HFFc6 (cell line): Measurements from ENCODE around the gene NTSR1. TPM values are rescaled to one million over a fixed set of nuclear protein-coding genes. Genes with fewer than 3 reads are reported as not detected.

ENCODE experiments used
- DNase-seq: peaks from one replicate; pipeline ENCODE4 v3.0.0-alpha.2; 2018
- H3K27ac Mint-ChIP-seq: 2 replicates; pipeline ENCODE4 v1.8.0; 2020; ENCODE audit warnings: mild to moderate bottlenecking, mixed read lengths
- H3K27me3 Mint-ChIP-seq: 2 replicates; pipeline ENCODE4 v1.8.0; 2021; ENCODE audit warnings: mild to moderate bottlenecking, moderate library complexity, mixed read lengths; ENCODE audit not compliant: insufficient read depth
- H3K36me3 Mint-ChIP-seq: 2 replicates; pipeline ENCODE4 v1.8.0; 2021; ENCODE audit warnings: low read depth, mixed read lengths
- H3K4me1 Mint-ChIP-seq: 2 replicates; pipeline ENCODE4 v1.8.0; 2020; ENCODE audit warnings: low read depth, mixed read lengths
- H3K4me3 Mint-ChIP-seq: 2 replicates; pipeline ENCODE4 v1.8.0; 2020; ENCODE audit warnings: mild to moderate bottlenecking, moderate library complexity, mixed read lengths
- H3K9me3 Mint-ChIP-seq: 2 replicates; pipeline ENCODE4 v1.8.0; 2020; ENCODE audit warnings: mild to moderate bottlenecking, mixed read lengths
- CTCF ChIP-seq: fragments of 200-600 bp; sonication (generic); IDR thresholded peaks from 2 replicates; pipeline ENCODE4 v1.5.0; 2021; ENCODE audit warnings: antibody characterized with exemption, mild to moderate bottlenecking
- total RNA-seq, 6 experiments: library from RNA; stranded (reverse); fragmentation: NEBNext Ultra II Directional; extraction: Animal tissue kit (Norgen Biotek cat#: 25700); gene quantifications; 2 replicates in 1 of 6; 3 replicates in 5 of 6; pipeline ENCODE4 v1.2.3, GENCODE V29; 2021

Gene NTSR1
- total RNA-seq, 6 experiments from 2014 or later, result 3.1 to 6.5 (median 5.6) TPM

GRCh38 chr20:62705627-62706026 is 3.0 kb upstream of the NTSR1 start:
- Mint-ChIP-seq H3K9me3 (no peaks in the 10 kb centered on the region), H3K4me3 (no peak overlapping the region), H3K27me3 (peaks cover 2% of the 10 kb centered on the region), H3K27ac (0 out of 2 replicates have a peak overlapping the region, but pooled peaks have one; percentile 92), H3K4me1 (peaks cover 44% of the 10 kb centered on the region), H3K36me3 (no peaks in the 10 kb centered on the region)
- no peak for DNase-seq
- TF ChIP-seq CTCF, result no peak

- H3K4me3 Mint-ChIP-seq, result no peak overlapping the region
- no peaks in the 10 kb centered on the region for H3K9me3 Mint-ChIP-seq
- TF ChIP-seq CTCF, result no peak
- DNase-seq, result no peak
- peaks cover 2% of the 10 kb centered on the region for H3K27me3 Mint-ChIP-seq
- H3K27ac Mint-ChIP-seq, result no peak overlapping the region
- peaks cover 43% of the 10 kb centered on the region for H3K4me1 Mint-ChIP-seq
- no peaks in the 10 kb centered on the region for H3K36me3 Mint-ChIP-seq
Measured at GRCh38 chr20:62706344-62706743, 2.3 kb upstream of the NTSR1 start.

- H3K27me3 Mint-ChIP-seq, result no peaks in the 10 kb centered on the region; the same call in 1 of the 2 replicates
- no peak overlapping the region for H3K27ac Mint-ChIP-seq
- no peak overlapping the region for H3K4me3 Mint-ChIP-seq
- DNase-seq, result no peak
- H3K36me3 Mint-ChIP-seq, result no peaks in the 10 kb centered on the region
- H3K4me1 Mint-ChIP-seq, result peaks cover 40% of the 10 kb centered on the region
- no peak for TF ChIP-seq CTCF
- no peaks in the 10 kb centered on the region for H3K9me3 Mint-ChIP-seq
Measured at GRCh38 chr20:62706857-62707256, 1.8 kb upstream of the NTSR1 start.

- no peaks in the 10 kb centered on the region for H3K9me3 Mint-ChIP-seq
- TF ChIP-seq CTCF, result no peak
- no peak overlapping the region for H3K27ac Mint-ChIP-seq
- H3K27me3 Mint-ChIP-seq, result peaks cover 3% of the 10 kb centered on the region; the same call in 1 of the 2 replicates
- no peaks in the 10 kb centered on the region for H3K36me3 Mint-ChIP-seq
- peak overlapping the region; percentile 54; the same call in 1 of the 2 replicates for H3K4me3 Mint-ChIP-seq
- peaks cover 39% of the 10 kb centered on the region for H3K4me1 Mint-ChIP-seq
- DNase-seq, result no peak
Measured at GRCh38 chr20:62707276-62707920, 1.2 kb upstream of the NTSR1 start.

GRCh38 chr20:62707921-62708521 is 615 bp upstream of the NTSR1 start:
- TF ChIP-seq CTCF, result peak; percentile 70
- H3K27me3 Mint-ChIP-seq, result peaks cover 3% of the 10 kb centered on the region; the same call in 1 of the 2 replicates
- H3K4me1 Mint-ChIP-seq, result peaks cover 33% of the 10 kb centered on the region
- peak overlapping the region; percentile 54 for H3K4me3 Mint-ChIP-seq
- no peaks in the 10 kb centered on the region for H3K36me3 Mint-ChIP-seq
- no peak overlapping the region for H3K27ac Mint-ChIP-seq
- H3K9me3 Mint-ChIP-seq, result no peaks in the 10 kb centered on the region
- DNase-seq, result no peak
